Natural killer cell (primary cell): Measurements from ENCODE around the gene ANXA1. TPM values are rescaled to one million over a fixed set of nuclear protein-coding genes. Genes with fewer than 3 reads are reported as not detected.

Source experiments
- ATAC-seq, 3 donors: fragments of 150-1000 bp in 2 of 3; fragments of 200-7000 bp in 1 of 3; cut with Tn5 transposase; 1 replicate in 1 of 3; 2 replicates in 2 of 3; pipeline ENCODE4 v1.10.0; 2021; ENCODE audit warnings: mild to moderate bottlenecking in 2 of 3, moderate library complexity in 2 of 3
- DNase-seq, 2 donors: peaks; one replicate each; pipeline versions ENCODE4 v3.0.0 to v3.0.0-alpha.2; 2013 to 2021; ENCODE audit warnings: mixed read lengths in 1 of 2
- H3K27ac ChIP-seq: one replicate; pipeline ENCODE4 v1.5.1; 2013; ENCODE audit warnings: mild to moderate bottlenecking, low read length
- H3K27me3 ChIP-seq: one replicate; pipeline ENCODE4 v1.6.1; 2013; ENCODE audit warnings: low read length; ENCODE audit not compliant: control insufficient read depth, insufficient read depth
- H3K36me3 ChIP-seq: one replicate; pipeline ENCODE4 v1.6.1; 2013; ENCODE audit warnings: low read length; ENCODE audit not compliant: control insufficient read depth, insufficient read depth
- H3K4me1 ChIP-seq: one replicate; pipeline ENCODE4 v1.6.1; 2013; ENCODE audit warnings: low read length; ENCODE audit not compliant: control insufficient read depth, insufficient read depth
- H3K4me3 ChIP-seq: one replicate; pipeline ENCODE4 v1.5.1; 2013; ENCODE audit warnings: low read length
- H3K9me3 ChIP-seq: one replicate; pipeline ENCODE4 v1.6.1; 2013; ENCODE audit warnings: low read length; ENCODE audit not compliant: control insufficient read depth, insufficient read depth
- H3K27ac Mint-ChIP-seq, 2 donors: one replicate each; pipeline ENCODE4 v1.8.0; 2022; ENCODE audit warnings: mild to moderate bottlenecking in 2 of 2, mixed read lengths in 2 of 2, moderate library complexity in 1 of 2
- H3K27me3 Mint-ChIP-seq, 2 donors: one replicate each; pipeline ENCODE4 v1.8.0; 2022; ENCODE audit warnings: low read depth in 2 of 2, mixed read lengths in 2 of 2
- H3K36me3 Mint-ChIP-seq: one replicate; pipeline ENCODE4 v1.8.0; 2022; ENCODE audit warnings: mixed read lengths
- H3K4me1 Mint-ChIP-seq, 2 donors: one replicate each; pipeline ENCODE4 v1.8.0; 2022; ENCODE audit warnings: mixed read lengths in 2 of 2
- H3K4me3 Mint-ChIP-seq: one replicate; pipeline ENCODE4 v1.8.0; 2022; ENCODE audit warnings: mild to moderate bottlenecking, moderate library complexity, mixed read lengths
- H3K9me3 Mint-ChIP-seq, 2 donors: one replicate each; pipeline ENCODE4 v1.8.0; 2022; ENCODE audit warnings: mixed read lengths in 2 of 2
- WGBS: methylation state at CpG from one replicate; pipeline ENCODE4 v1.1.7; 2013; ENCODE audit warnings: missing lambda C conversion rate; ENCODE audit not compliant: insufficient coverage; 5-methylcytosine and 5-hydroxymethylcytosine counted together
- intact Hi-C: fragments of 100-400 bp; cut with micrococcal nuclease; formaldehyde crosslinking; loops from one replicate; pipeline ENCODE4 v1.14.2; 2022
- total RNA-seq, 4 donors: library from RNA; stranded (reverse); fragments of 120-200 nt in 1 of 4; gene quantifications; one replicate each; pipeline versions ENCODE4 v1.2.3 to v1.2.4, GENCODE V29; 2013 to 2022
- TF ChIP-seq, protein P1 (sequence below): fragments of 200-600 bp; IDR thresholded peaks from one replicate; pipeline ENCODE4 v1.8.0; 2022; ENCODE audit warnings: antibody characterized with exemption

Gene ANXA1
- total RNA-seq, 3 donors from 2014 or later (not counting 1 experiment from before 2014, with no cell fraction given), result 362 to 1,065 (median 419) TPM

- no peaks in the 10 kb centered on the region for H3K27me3 ChIP-seq
- H3K4me3 ChIP-seq, result peak overlapping the region; percentile 54
- ATAC-seq, result peak; percentile 34 to 68 (median 62)
- Mint-ChIP-seq H3K36me3 (no peaks in the 10 kb centered on the region), H3K27me3 (no peaks in the 10 kb centered on the region), H3K27ac (peak overlapping the region; percentile 95), H3K4me3 (peak overlapping the region; percentile 99), H3K4me1 (peaks cover 54 to 67% of the 10 kb centered on the region in 2 donors), H3K9me3 (no peaks in the 10 kb centered on the region)
- WGBS, result 0% methylated on average over 1 of the region's 2 CpGs
- intact Hi-C loops, result loop anchor here (1.0 to 10.0 kb wide), 6 partner anchors 22 to 1808 kb away; partner anchors contain the start of gene ZFAND5
- H3K36me3 ChIP-seq, result peaks cover 24% of the 10 kb centered on the region
- peak in 1 of 2 donors; percentile 70 for DNase-seq
- H3K9me3 ChIP-seq, result no peaks in the 10 kb centered on the region
- TF ChIP-seq, protein P1, sequence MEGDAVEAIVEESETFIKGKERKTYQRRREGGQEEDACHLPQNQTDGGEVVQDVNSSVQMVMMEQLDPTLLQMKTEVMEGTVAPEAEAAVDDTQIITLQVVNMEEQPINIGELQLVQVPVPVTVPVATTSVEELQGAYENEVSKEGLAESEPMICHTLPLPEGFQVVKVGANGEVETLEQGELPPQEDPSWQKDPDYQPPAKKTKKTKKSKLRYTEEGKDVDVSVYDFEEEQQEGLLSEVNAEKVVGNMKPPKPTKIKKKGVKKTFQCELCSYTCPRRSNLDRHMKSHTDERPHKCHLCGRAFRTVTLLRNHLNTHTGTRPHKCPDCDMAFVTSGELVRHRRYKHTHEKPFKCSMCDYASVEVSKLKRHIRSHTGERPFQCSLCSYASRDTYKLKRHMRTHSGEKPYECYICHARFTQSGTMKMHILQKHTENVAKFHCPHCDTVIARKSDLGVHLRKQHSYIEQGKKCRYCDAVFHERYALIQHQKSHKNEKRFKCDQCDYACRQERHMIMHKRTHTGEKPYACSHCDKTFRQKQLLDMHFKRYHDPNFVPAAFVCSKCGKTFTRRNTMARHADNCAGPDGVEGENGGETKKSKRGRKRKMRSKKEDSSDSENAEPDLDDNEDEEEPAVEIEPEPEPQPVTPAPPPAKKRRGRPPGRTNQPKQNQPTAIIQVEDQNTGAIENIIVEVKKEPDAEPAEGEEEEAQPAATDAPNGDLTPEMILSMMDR, result no peak
- H3K4me1 ChIP-seq, result peaks cover 19% of the 10 kb centered on the region
- H3K27ac ChIP-seq, result peak overlapping the region; percentile 76
Observed at GRCh38 chr9:73154722-73155121, 3.1 kb downstream of the ANXA1 start.

GRCh38 chr9:73155377-73155776 is 3.7 kb downstream of the ANXA1 start:
- TF ChIP-seq, protein P1, result no peak
- DNase-seq (peak in 1 of 2 donors; percentile 62), ATAC-seq (peak in 2 of 3 donors; percentile 42 to 46)
- peak overlapping the region; percentile 95 for H3K27ac Mint-ChIP-seq
- H3K9me3 Mint-ChIP-seq, result no peaks in the 10 kb centered on the region
- H3K4me3 ChIP-seq, result peak overlapping the region; percentile 54
- peak overlapping the region; percentile 76 for H3K27ac ChIP-seq
- intact Hi-C loops, result loop anchor here (10.0 kb wide), 2 partner anchors 131 to 851 kb away; no protein-coding TSS in a partner anchor
- H3K9me3 ChIP-seq, result no peaks in the 10 kb centered on the region
- WGBS, result 14% methylated on average over 1 of the region's 3 CpGs
- peaks cover 6% of the 10 kb centered on the region for H3K36me3 Mint-ChIP-seq
- H3K4me3 Mint-ChIP-seq, result peak overlapping the region; percentile 99
- peaks cover 30% of the 10 kb centered on the region for H3K36me3 ChIP-seq
- no peaks in the 10 kb centered on the region for H3K27me3 Mint-ChIP-seq
- no peaks in the 10 kb centered on the region for H3K27me3 ChIP-seq
- H3K4me1 Mint-ChIP-seq, result peaks cover 54 to 65% of the 10 kb centered on the region in 2 donors
- H3K4me1 ChIP-seq, result peaks cover 19% of the 10 kb centered on the region

- Histone ChIP-seq H3K36me3 (peaks cover 39% of the 10 kb centered on the region), H3K27ac (peak overlapping the region; percentile 26), H3K4me3 (no peak overlapping the region), H3K4me1 (peaks cover 16% of the 10 kb centered on the region), H3K27me3 (no peaks in the 10 kb centered on the region), H3K9me3 (no peaks in the 10 kb centered on the region)
- DNase-seq (no peak), ATAC-seq (no peak)
- intact Hi-C loops, result loop anchor here (10.0 kb wide), 2 partner anchors 131 to 851 kb away; no protein-coding TSS in a partner anchor
- Mint-ChIP-seq H3K36me3 (peaks cover 12% of the 10 kb centered on the region), H3K27ac (peak overlapping the region; percentile 95), H3K4me3 (peak overlapping the region; percentile 84), H3K9me3 (no peaks in the 10 kb centered on the region), H3K27me3 (no peaks in the 10 kb centered on the region), H3K4me1 (peaks cover 54 to 64% of the 10 kb centered on the region in 2 donors)
- WGBS, result 58% methylated on average over 2 of the region's 4 CpGs
- TF ChIP-seq, protein P1, result no peak
Observed at GRCh38 chr9:73155968-73156864, 4.6 kb downstream of the ANXA1 start.
